Measurements from ENCODE around the gene MRPL27. TPM values are rescaled to one million over a fixed set of nuclear protein-coding genes. Genes with fewer than 3 reads are reported as not detected.

Gene MRPL27
- total RNA-seq, 1 donor from 2014 or later, result 52.2 TPM

- DNase-seq (ENCODE audit: low read depth, low spot score), result no peak
These were observed 54.3 kb downstream of the MRPL27 start for GRCh38 chr17:50318501-50319285.

Other genes with a start within 250 kb of the MRPL27 start
- 4.1 and 4.5 TPM in 2 replicates for gene SAMD14, start 243.0 kb downstream of the MRPL27 start, total RNA-seq
- 29.7 and 43.8 TPM in 2 replicates for gene PPP1R9B, start 222.5 kb downstream of the MRPL27 start, total RNA-seq
- gene SGCA, start 207.2 kb downstream of the MRPL27 start, total RNA-seq, result not detected in 2 replicates
- gene COL1A1, start 171.6 kb downstream of the MRPL27 start, total RNA-seq, result 0.26 and 0.88 TPM in 2 replicates
- not detected in 2 replicates for gene TMEM92, start 98.7 kb downstream of the MRPL27 start, total RNA-seq
- gene XYLT2, start 27.1 kb downstream of the MRPL27 start, total RNA-seq, result 36.6 and 41.8 TPM in 2 replicates
- gene EME1, start within 50 bp of the MRPL27 start, total RNA-seq, result 4.6 and 5.5 TPM in 2 replicates
- 227 and 285 TPM in 2 replicates for gene LRRC59, start 24.3 kb upstream of the MRPL27 start, total RNA-seq
- gene ACSF2, start 53.0 kb upstream of the MRPL27 start, total RNA-seq, result 10.0 and 10.5 TPM in 2 replicates
- not detected in 2 replicates for gene CHAD, start 95.7 kb upstream of the MRPL27 start, total RNA-seq
- 27.0 and 28.2 TPM in 2 replicates for gene RSAD1, start 105.7 kb upstream of the MRPL27 start, total RNA-seq
- 0.46 and 0.92 TPM in 2 replicates for gene MYCBPAP, start 135.3 kb upstream of the MRPL27 start, total RNA-seq
- 0.04 and 0.07 TPM in 2 replicates for gene EPN3, start 159.6 kb upstream of the MRPL27 start, total RNA-seq
- 47.2 and 57.8 TPM in 2 replicates for gene SPATA20, start 174.0 kb upstream of the MRPL27 start, total RNA-seq
- gene CACNA1G, start 187.5 kb upstream of the MRPL27 start, total RNA-seq, result 0.04 TPM in 1 of 2 replicates, not detected in the other

Measured in pulmonary artery endothelial cell (primary cell).